Measurements from ENCODE around the gene IQSEC1. TPM values are rescaled to one million over a fixed set of nuclear protein-coding genes. Genes with fewer than 3 reads are reported as not detected.

The IQSEC1 gene
- total and polyA plus RNA-seq, 10 of the 15 experiments (the other 5 are each of a cell fraction or from before 2014, with no cell fraction given), result 0.92 to 55.2 (median 8.5) TPM

- ChIA-PET POLR2A (no interaction called here), CTCF (no interaction called here), SMC1A (ENCODE audit: uncharacterized antibody, unreplicated experiment) (no interaction called here), RAD21 (ENCODE audit: unreplicated experiment) (interaction anchor here (0.6 kb wide), 1 partner anchor 91 kb away, joined by 3 read pairs; no protein-coding TSS in a partner anchor)
- TF ChIP-seq YY1 (IDR thresholded peaks at IDR 0.05; ENCODE audit: low read depth, low read length), result no peak
- no peak for TF ChIP-seq NR2C2 (IDR thresholded peaks at IDR 0.05; ENCODE audit: borderline replicate concordance, control insufficient read depth, insufficient read length, low read depth)
- no peak for TF ChIP-seq E2F8 (IDR thresholded peaks at IDR 0.05; ENCODE audit: low read depth, partially characterized antibody)
- no peak for TF ChIP-seq ZSCAN29 (IDR thresholded peaks at IDR 0.05)
- no peak for TF ChIP-seq KDM1A (IDR thresholded peaks at IDR 0.05; ENCODE audit: borderline replicate concordance)
- TF ChIP-seq SREBF2 (IDR thresholded peaks at IDR 0.05; ENCODE audit: low read length), result no peak
- no peak for TF ChIP-seq PAX5 (IDR thresholded peaks at IDR 0.05; ENCODE audit: borderline replicate concordance, low read depth, low read length)
- TF ChIP-seq KLF5 (IDR thresholded peaks at IDR 0.05; ENCODE audit: partially characterized antibody), result no peak
- Histone ChIP-seq H3K4me3 (no peak overlapping the region), H3K9me3 (replicated peaks; ENCODE audit: control insufficient read depth, insufficient read depth, low read length) (no peaks in the 10 kb centered on the region), H3K36me3 (ENCODE audit: control insufficient read depth in 2 of 2, insufficient read depth in 2 of 2, low read length in 1 of 2) (no peaks in the 10 kb centered on the region), H3K79me2 (ENCODE audit: control insufficient read depth, insufficient read depth, low read length) (no peaks in the 10 kb centered on the region), H3K27ac (ENCODE audit: control insufficient read depth, insufficient read depth) (no peak overlapping the region), H3K27me3 (replicated peaks in 1 of 2; ENCODE audit: control insufficient read depth in 2 of 2, insufficient read depth in 2 of 2, low read length in 1 of 2) (no peaks in the 10 kb centered on the region), H2AFZ (ENCODE audit: control insufficient read depth, low read depth, low read length) (no peak overlapping the region), H4K20me1 (ENCODE audit: control insufficient read depth, insufficient read depth) (no peaks in the 10 kb centered on the region), H3K4me1 (ENCODE audit: control insufficient read depth, insufficient read depth, low read length) (peaks cover 17% of the 10 kb centered on the region), H3K9ac (ENCODE audit: control insufficient read depth, insufficient read depth, low read length) (no peak overlapping the region), H3K4me2 (ENCODE audit: control insufficient read depth, insufficient read depth) (no peak overlapping the region)
- DNase-seq (ENCODE audit: low read depth, low spot score), result no peak
- ATAC-seq, result no peak
- intact Hi-C loops (cut with micrococcal nuclease; ENCODE audit: unreplicated experiment) (no loop called here), in situ Hi-C loops (cut with MboI) (no loop called here)
- no TSS peak for BruUV-seq (replicated peaks)
- WGBS (ENCODE audit: insufficient coverage, insufficient replicate concordance, low lambda C conversion rate, missing lambda C conversion rate), result 61% methylated on average over 8 of the region's 8 CpGs
- no peak for FAIRE-seq
These were observed 35.6 kb downstream of the IQSEC1 start for GRCh38 chr3:13037458-13038117.

Measured in GM12878 (cell line).